Naive thymus-derived CD4-positive, alpha-beta T cell (primary cell): ENCODE results near the gene FZD2. TPM values are rescaled to one million over a fixed set of nuclear protein-coding genes. Genes with fewer than 3 reads are reported as not detected.
A peak's percentile ranks its signal among the peaks of the same experiment; 100 is the strongest.

Experiments
- ATAC-seq: fragments of 150-1000 bp; cut with Tn5 transposase; 2 replicates; pipeline ENCODE4 v1.10.0; 2021; ENCODE audit warnings: mild to moderate bottlenecking, moderate library complexity
- CTCF ChIA-PET: fragments of 350-600 bp; sonication (Branson Sonifier 250); formaldehyde crosslinking; loops from one replicate; lab custom pipeline; 2021; ENCODE audit warnings: antibody characterized with exemption; lab: Charles Lee
- POLR2A ChIA-PET: fragments of 350-600 bp; sonication (Branson Sonifier 250); formaldehyde crosslinking; loops from one replicate; lab custom pipeline; 2021; ENCODE audit warnings: antibody characterized with exemption, inconsistent platforms; lab: Charles Lee
- DNase-seq, 9 donors: peaks; one replicate each; pipeline versions ENCODE4 v3.0.0 to v3.0.0-alpha.2; 2020 to 2022; ENCODE audit warnings: mixed read lengths in 1 of 9
- H3K27ac ChIP-seq: one replicate; pipeline ENCODE4 v1.7.0; 2013; ENCODE audit warnings: mild to moderate bottlenecking, low read depth, low read length, moderate library complexity
- H3K27me3 ChIP-seq, 2 donors: one replicate each; pipeline ENCODE4 v1.7.0; 2013; ENCODE audit warnings: low read length in 2 of 2, mild to moderate bottlenecking in 2 of 2, moderate library complexity in 2 of 2; ENCODE audit not compliant: control insufficient read depth in 2 of 2, insufficient read depth in 2 of 2
- H3K36me3 ChIP-seq, 3 experiments: 1 replicate in 2 of 3; 2 replicates in 1 of 3; pipeline ENCODE4 v1.7.0; 2013; ENCODE audit warnings: low read length in 3 of 3, mild to moderate bottlenecking in 3 of 3, moderate library complexity in 1 of 3; ENCODE audit not compliant: insufficient read depth in 3 of 3, control insufficient read depth in 2 of 3
- H3K4me1 ChIP-seq, 2 donors: one replicate each; pipeline ENCODE4 v1.7.0; 2013; ENCODE audit warnings: low read length in 2 of 2, mild to moderate bottlenecking in 2 of 2, moderate library complexity in 1 of 2; ENCODE audit not compliant: control insufficient read depth in 2 of 2, insufficient read depth in 2 of 2
- H3K4me3 ChIP-seq: 2 replicates; pipeline ENCODE4 v1.7.0; 2013; ENCODE audit warnings: mild to moderate bottlenecking, low read length
- H3K9me3 ChIP-seq, 3 experiments: 1 replicate in 2 of 3; 2 replicates in 1 of 3; pipeline ENCODE4 v1.7.0; 2013; ENCODE audit warnings: low read length in 3 of 3; ENCODE audit not compliant: control insufficient read depth in 2 of 3
- H3K27ac Mint-ChIP-seq, 9 donors: one replicate each; pipeline ENCODE4 v1.8.0; 2020 to 2022; ENCODE audit warnings: mixed read lengths in 9 of 9, mild to moderate bottlenecking in 8 of 9, moderate library complexity in 5 of 9, inconsistent platforms in 2 of 9
- H3K27me3 Mint-ChIP-seq, 5 donors: one replicate each; pipeline ENCODE4 v1.8.0; 2021 to 2022; ENCODE audit warnings: mixed read lengths in 5 of 5, mild to moderate bottlenecking in 1 of 5
- H3K36me3 Mint-ChIP-seq, 5 donors: one replicate each; pipeline ENCODE4 v1.8.0; 2020 to 2022; ENCODE audit warnings: mixed read lengths in 5 of 5, mild to moderate bottlenecking in 3 of 5, inconsistent platforms in 1 of 5
- H3K4me1 Mint-ChIP-seq, 7 donors: one replicate each; pipeline ENCODE4 v1.8.0; 2020 to 2022; ENCODE audit warnings: mixed read lengths in 7 of 7, mild to moderate bottlenecking in 3 of 7, inconsistent platforms in 1 of 7
- H3K4me3 Mint-ChIP-seq, 10 donors: one replicate each; pipeline ENCODE4 v1.8.0; 2020 to 2022; ENCODE audit warnings: mild to moderate bottlenecking in 10 of 10, mixed read lengths in 10 of 10, moderate library complexity in 6 of 10, inconsistent platforms in 2 of 10
- H3K9me3 Mint-ChIP-seq, 11 donors: one replicate each; pipeline ENCODE4 v1.8.0; 2020 to 2022; ENCODE audit warnings: mixed read lengths in 11 of 11, mild to moderate bottlenecking in 4 of 11, inconsistent platforms in 1 of 11, moderate library complexity in 1 of 11
- intact Hi-C, 2 donors: fragments of 100-400 bp; cut with micrococcal nuclease; formaldehyde crosslinking; loops; one replicate each; pipeline ENCODE4 v1.15.1; 2023
- polyA plus RNA-seq, 2 donors: library from polyadenylated mRNA; unstranded; fragments of 300-500 nt; fragmentation: Illumina TruSeq; gene quantifications; one replicate each; pipeline ENCODE4 v1.2.3, GENCODE V29; 2021
- total RNA-seq, 6 experiments: library from RNA in 5 of 6; stranded (reverse) in 5 of 6; gene quantifications; 1 replicate in 5 of 6; 2 replicates in 1 of 6; pipeline ENCODE4 v1.2.3 and lab custom pipeline; 2021 to 2026

The FZD2 gene
- total and polyA plus RNA-seq, 7 experiments from 2014 or later, result 0.13 to 1.7 (median 0.17) TPM; not detected in 3

DNA sequence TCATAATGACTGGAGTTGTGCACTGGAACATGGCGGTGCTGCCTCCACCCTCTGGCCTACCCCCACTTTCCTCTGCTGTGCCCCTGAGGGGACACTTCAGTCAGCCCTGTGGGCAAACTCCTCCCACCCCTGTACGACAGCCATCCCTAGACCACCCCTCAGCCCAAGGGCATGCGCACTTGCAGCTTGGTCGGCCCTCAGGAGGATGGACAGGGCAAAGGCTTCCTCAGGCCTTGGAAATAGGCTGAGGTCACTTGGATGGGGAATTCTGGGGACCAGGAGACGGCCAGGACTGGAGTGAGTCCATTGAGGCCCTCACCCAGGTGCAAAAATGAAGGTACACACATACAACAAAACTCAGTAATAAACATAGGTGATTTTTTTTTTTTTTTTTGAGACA, 41.0 kb downstream of the FZD2 start:
- Histone ChIP-seq H3K36me3 (no peaks in the 10 kb centered on the region), H3K9me3 (no peaks in the 10 kb centered on the region), H3K4me3 (no peak overlapping the region), H3K4me1 (no peaks in the 10 kb centered on the region), H3K27me3 (no peaks in the 10 kb centered on the region), H3K27ac (no peak overlapping the region)
- ATAC-seq (no peak), DNase-seq (no peak)
- ChIA-PET POLR2A (no interaction called here), CTCF (no interaction called here)
- no peaks in the 10 kb centered on the region for H3K36me3 Mint-ChIP-seq
- no peak overlapping the region for H3K27ac Mint-ChIP-seq
- H3K4me3 Mint-ChIP-seq, result no peak overlapping the region
- intact Hi-C loops, result no loop called here
- H3K9me3 Mint-ChIP-seq, result no peaks in the 10 kb centered on the region
- no peaks in the 10 kb centered on the region for H3K4me1 Mint-ChIP-seq
- peaks cover 5 to 24% (median 11%) of the 10 kb centered on the region in 5 donors for H3K27me3 Mint-ChIP-seq

DNA sequence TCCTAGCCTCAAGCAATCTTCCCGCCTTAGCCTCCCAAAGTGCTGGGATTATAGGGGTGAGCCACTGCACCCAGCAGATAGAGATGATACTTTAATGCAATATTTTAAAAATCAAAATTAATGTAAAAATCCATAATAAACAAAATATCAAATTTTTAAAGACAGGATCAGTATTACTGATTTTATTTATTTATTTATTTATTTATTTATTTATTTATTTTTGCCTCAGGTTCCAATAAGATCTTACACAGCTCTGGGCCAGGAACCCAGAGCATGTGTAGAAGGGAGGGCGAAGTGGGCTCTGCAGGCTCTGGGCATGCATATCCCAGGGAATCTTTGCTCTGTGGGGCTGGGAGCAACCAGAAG, 41.6 kb downstream of the FZD2 start:
- no peaks in the 10 kb centered on the region for H3K9me3 Mint-ChIP-seq
- no peaks in the 10 kb centered on the region for H3K4me1 Mint-ChIP-seq
- H3K4me1 ChIP-seq, result no peaks in the 10 kb centered on the region
- intact Hi-C loops, result no loop called here
- no peak overlapping the region for H3K4me3 ChIP-seq
- no peaks in the 10 kb centered on the region for H3K9me3 ChIP-seq
- H3K27me3 ChIP-seq, result no peaks in the 10 kb centered on the region
- ATAC-seq, result no peak
- no peak overlapping the region for H3K27ac ChIP-seq
- H3K36me3 ChIP-seq, result no peaks in the 10 kb centered on the region
- no peak overlapping the region for H3K4me3 Mint-ChIP-seq
- DNase-seq, result no peak
- peaks cover 5 to 19% (median 9%) of the 10 kb centered on the region in 5 donors for H3K27me3 Mint-ChIP-seq
- CTCF ChIA-PET, result no interaction called here
- no peaks in the 10 kb centered on the region for H3K36me3 Mint-ChIP-seq
- H3K27ac Mint-ChIP-seq, result no peak overlapping the region
- POLR2A ChIA-PET, result no interaction called here

DNA sequence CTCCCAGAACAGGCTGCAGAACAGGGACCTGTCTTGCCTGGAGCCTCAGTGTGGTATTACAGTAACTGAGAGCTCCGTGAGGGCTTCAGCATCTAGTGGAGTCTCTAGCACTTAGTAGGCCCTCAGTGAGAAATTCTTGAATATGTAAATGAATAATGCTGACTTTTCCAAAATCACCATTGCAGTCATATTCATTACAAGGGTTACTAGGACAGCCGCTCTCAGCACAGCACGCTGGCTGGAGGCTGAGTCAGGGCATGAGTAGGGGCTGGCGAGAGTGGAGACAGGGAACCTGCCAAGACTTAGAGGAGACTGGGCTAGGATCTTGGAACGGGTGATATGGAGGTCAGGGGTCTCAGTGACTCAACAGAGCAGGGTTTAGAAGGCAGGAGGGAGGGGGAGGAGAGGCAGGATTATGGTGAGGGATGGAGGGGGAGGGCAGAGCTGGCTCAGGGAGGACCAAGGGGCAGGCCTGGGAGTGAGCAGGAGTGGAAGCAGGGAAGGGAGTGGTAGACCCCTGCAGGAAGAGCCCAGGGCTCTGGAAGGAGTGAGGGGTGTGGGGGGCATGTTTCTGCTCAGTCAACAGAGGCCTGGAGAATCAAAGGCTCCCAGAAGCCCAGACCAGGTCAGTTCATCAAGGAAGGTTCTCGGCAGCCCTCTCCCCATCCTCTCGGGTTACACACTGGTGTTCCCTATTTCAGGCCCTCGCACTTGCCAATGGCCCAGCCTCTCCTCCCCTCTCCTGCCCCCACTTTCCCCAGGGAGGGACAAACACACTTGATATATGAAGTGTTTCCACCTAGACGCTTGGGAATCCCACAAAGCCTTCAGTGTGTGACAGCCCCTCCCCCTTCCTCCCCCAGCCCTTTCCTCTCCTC, 42.3 kb downstream of the FZD2 start:
- no peak for DNase-seq
- intact Hi-C loops, result no loop called here
- no peaks in the 10 kb centered on the region for H3K4me1 Mint-ChIP-seq
- Histone ChIP-seq H3K4me3 (no peak overlapping the region), H3K9me3 (no peaks in the 10 kb centered on the region), H3K27me3 (no peaks in the 10 kb centered on the region), H3K36me3 (no peaks in the 10 kb centered on the region), H3K4me1 (no peaks in the 10 kb centered on the region), H3K27ac (no peak overlapping the region)
- H3K4me3 Mint-ChIP-seq, result no peak overlapping the region
- peaks cover 5 to 18% (median 9%) of the 10 kb centered on the region in 5 donors for H3K27me3 Mint-ChIP-seq
- no peak for ATAC-seq
- POLR2A ChIA-PET, result no interaction called here
- no peak overlapping the region for H3K27ac Mint-ChIP-seq
- CTCF ChIA-PET, result no interaction called here
- H3K36me3 Mint-ChIP-seq, result no peaks in the 10 kb centered on the region
- no peaks in the 10 kb centered on the region for H3K9me3 Mint-ChIP-seq

DNA sequence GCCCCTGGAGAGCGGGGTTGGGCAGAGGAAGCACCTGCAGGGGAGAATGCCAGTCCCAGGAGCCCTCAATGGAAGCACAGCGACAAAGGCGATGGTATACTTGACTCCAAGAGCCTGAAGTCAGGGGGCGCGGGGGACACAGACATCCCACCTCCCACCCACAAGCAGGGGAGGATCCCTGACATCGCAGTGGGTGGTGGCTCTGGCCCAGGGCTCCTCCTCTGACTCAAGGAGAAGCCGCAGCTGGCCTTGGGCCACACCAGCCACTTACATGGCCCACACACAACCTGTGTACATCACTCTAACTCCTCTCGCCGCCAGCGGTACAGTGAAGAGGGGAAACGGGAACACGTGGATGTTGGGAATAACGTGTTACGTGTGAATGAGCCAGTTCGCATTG, 44.3 kb downstream of the FZD2 start:
- no peaks in the 10 kb centered on the region for H3K36me3 ChIP-seq
- H3K27me3 Mint-ChIP-seq, result peaks cover 0 to 11% (median 10%) of the 10 kb centered on the region in 5 donors
- H3K9me3 Mint-ChIP-seq, result no peaks in the 10 kb centered on the region
- CTCF ChIA-PET, result no interaction called here
- ATAC-seq (no peak), DNase-seq (no peak)
- H3K27me3 ChIP-seq, result no peaks in the 10 kb centered on the region
- no peaks in the 10 kb centered on the region for H3K9me3 ChIP-seq
- no peak overlapping the region for H3K4me3 Mint-ChIP-seq
- H3K4me3 ChIP-seq, result no peak overlapping the region
- H3K27ac Mint-ChIP-seq, result no peak overlapping the region
- no peak overlapping the region for H3K27ac ChIP-seq
- intact Hi-C loops, result no loop called here
- no peaks in the 10 kb centered on the region for H3K36me3 Mint-ChIP-seq
- POLR2A ChIA-PET, result interaction anchor here (0.5 kb wide), 1 partner anchor 9 kb away, joined by 3 read pairs; no protein-coding TSS in a partner anchor
- H3K4me1 ChIP-seq, result no peaks in the 10 kb centered on the region
- H3K4me1 Mint-ChIP-seq, result no peaks in the 10 kb centered on the region

DNA sequence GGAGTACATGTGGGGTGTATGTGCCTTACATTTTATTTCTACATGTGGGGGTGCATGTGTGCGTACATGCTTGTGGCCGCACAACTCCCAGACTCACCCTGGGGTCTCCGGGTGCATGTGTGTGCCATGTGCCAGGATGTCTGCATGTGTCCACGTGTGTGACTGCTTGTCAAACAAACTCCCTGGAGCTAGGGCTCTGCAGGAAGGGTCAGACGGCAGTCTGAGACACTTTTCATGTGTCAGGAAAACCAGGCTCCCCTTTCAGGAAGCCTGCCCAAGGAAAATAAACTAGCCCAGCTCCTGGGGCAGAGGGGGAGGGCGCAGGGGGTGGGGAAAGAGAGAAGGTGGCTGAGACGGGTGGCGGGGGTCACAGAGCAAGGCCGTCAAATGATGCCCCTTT, 44.7 kb downstream of the FZD2 start:
- Mint-ChIP-seq H3K36me3 (no peaks in the 10 kb centered on the region), H3K4me3 (no peak overlapping the region), H3K9me3 (no peaks in the 10 kb centered on the region), H3K27ac (no peak overlapping the region), H3K27me3 (peaks cover 0 to 11% (median 10%) of the 10 kb centered on the region in 5 donors), H3K4me1 (no peaks in the 10 kb centered on the region)
- Histone ChIP-seq H3K4me3 (no peak overlapping the region), H3K9me3 (no peaks in the 10 kb centered on the region), H3K27ac (no peak overlapping the region), H3K4me1 (no peaks in the 10 kb centered on the region), H3K27me3 (no peaks in the 10 kb centered on the region), H3K36me3 (no peaks in the 10 kb centered on the region)
- ATAC-seq (no peak), DNase-seq (no peak)
- intact Hi-C loops, result no loop called here
- POLR2A ChIA-PET, result no interaction called here
- CTCF ChIA-PET, result interaction anchor here (0.5 kb wide), 1 partner anchor 14 kb away, joined by 3 read pairs; no protein-coding TSS in a partner anchor

DNA sequence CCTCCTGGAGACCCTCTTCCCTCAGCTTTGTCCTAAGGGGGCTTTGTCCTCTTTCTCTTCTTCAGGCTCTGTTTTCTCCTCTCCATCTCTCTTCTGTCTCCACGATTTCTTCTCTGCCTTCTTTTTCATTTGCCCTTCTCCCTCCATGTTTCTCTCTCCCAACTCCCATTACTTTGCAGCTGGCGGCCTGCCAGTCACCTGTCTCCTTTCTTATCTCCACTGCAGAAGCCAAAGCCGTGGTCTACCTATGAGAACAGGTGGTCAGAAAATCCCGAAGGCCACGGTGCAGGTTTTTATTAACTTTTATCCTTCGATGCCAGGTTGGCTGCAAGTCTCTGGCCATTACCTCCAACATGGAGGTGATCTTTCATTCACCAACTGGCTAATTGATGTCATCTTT, 45.1 kb downstream of the FZD2 start:
- Mint-ChIP-seq H3K27ac (peak overlapping the region in 1 of 9 donors; percentile 73), H3K4me1 (no peaks in the 10 kb centered on the region), H3K9me3 (no peaks in the 10 kb centered on the region), H3K4me3 (no peak overlapping the region), H3K27me3 (peaks cover 0 to 11% (median 10%) of the 10 kb centered on the region in 5 donors), H3K36me3 (no peaks in the 10 kb centered on the region)
- intact Hi-C loops, result no loop called here
- ATAC-seq (no peak), DNase-seq (no peak)
- Histone ChIP-seq H3K27me3 (no peaks in the 10 kb centered on the region), H3K4me1 (no peaks in the 10 kb centered on the region), H3K4me3 (no peak overlapping the region), H3K36me3 (no peaks in the 10 kb centered on the region), H3K9me3 (no peaks in the 10 kb centered on the region), H3K27ac (no peak overlapping the region)
- ChIA-PET POLR2A (no interaction called here), CTCF (interaction anchor here (0.5 kb wide), 1 partner anchor 13 kb away, joined by 3 read pairs; no protein-coding TSS in a partner anchor)

DNA sequence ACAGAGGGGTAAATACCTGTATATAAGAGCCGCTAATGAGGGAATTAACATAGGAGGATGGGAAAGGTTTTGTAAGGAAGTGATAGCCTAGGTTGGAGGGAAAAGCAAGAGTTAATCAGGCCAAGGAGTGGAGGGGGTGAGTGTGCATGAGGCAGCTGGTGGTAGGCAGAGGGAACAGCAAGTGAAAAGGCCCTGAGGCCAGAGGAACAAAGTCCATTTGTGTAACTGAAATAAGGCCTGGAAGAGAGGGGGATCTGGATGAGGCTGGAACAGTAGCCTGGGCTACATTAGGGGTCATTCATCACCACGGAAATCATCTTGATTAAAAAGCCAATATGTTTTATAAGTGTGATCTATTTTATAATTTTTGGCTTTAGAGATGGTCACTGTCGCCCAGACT, 45.7 kb downstream of the FZD2 start:
- Mint-ChIP-seq H3K27ac (no peak overlapping the region), H3K4me1 (no peaks in the 10 kb centered on the region), H3K9me3 (no peaks in the 10 kb centered on the region), H3K4me3 (no peak overlapping the region), H3K27me3 (peaks cover 0 to 11% (median 10%) of the 10 kb centered on the region in 5 donors), H3K36me3 (no peaks in the 10 kb centered on the region)
- intact Hi-C loops, result no loop called here
- Histone ChIP-seq H3K36me3 (no peaks in the 10 kb centered on the region), H3K9me3 (no peaks in the 10 kb centered on the region), H3K27ac (no peak overlapping the region), H3K4me3 (no peak overlapping the region), H3K4me1 (no peaks in the 10 kb centered on the region), H3K27me3 (no peaks in the 10 kb centered on the region)
- POLR2A ChIA-PET, result no interaction called here
- CTCF ChIA-PET, result no interaction called here
- ATAC-seq (no peak), DNase-seq (no peak)
